PC-9 (cell line): ENCODE data around the gene PALLD. TPM values are rescaled to one million over a fixed set of nuclear protein-coding genes. Genes with fewer than 3 reads are reported as not detected.

Experiments used
- BruUV-seq: library from RNA; stranded (reverse); fragments of 400-500 nt; replicated peaks from 2 replicates; lab custom pipeline; 2021; lab: Mats Ljungman, UMichigan
- CTCF ChIA-PET: fragments of 300-600 bp; sonication (Branson Sonifier 250); formaldehyde crosslinking; loops from one replicate; lab custom pipeline; 2022; ENCODE audit warnings: antibody characterized with exemption; lab: Charles Lee
- POLR2A ChIA-PET: fragments of 300-600 bp; sonication (Branson Sonifier 250); formaldehyde crosslinking; loops from one replicate; lab custom pipeline; 2022; ENCODE audit warnings: antibody characterized with exemption; ENCODE audit not compliant: unreplicated experiment; lab: Charles Lee
- DNase-seq, 2 experiments: peaks; one replicate each; pipeline versions ENCODE4 v3.0.0 to v3.0.0-alpha.2; 2015 to 2022; ENCODE audit warnings: mixed read lengths in 1 of 2
- H2AFZ ChIP-seq: fragments of 200-600 bp; sonication (generic); 2 replicates; pipeline ENCODE4 v1.8.1; 2017; ENCODE audit warnings: antibody characterized with exemption
- H3F3A ChIP-seq: fragments of 200-600 bp; sonication (generic); 2 replicates; pipeline ENCODE4 v1.8.1; 2017; ENCODE audit warnings: antibody characterized with exemption, mild to moderate bottlenecking, low read depth; ENCODE audit not compliant: insufficient read depth
- H3K27ac ChIP-seq: fragments of 200-600 bp; sonication (generic); 2 replicates; pipeline ENCODE4 v1.6.1; 2016; ENCODE audit warnings: mixed run types
- H3K27me3 ChIP-seq: fragments of 200-600 bp; sonication (generic); 2 replicates; pipeline ENCODE4 v1.6.1; 2016; ENCODE audit warnings: low read depth, mixed run types; ENCODE audit not compliant: insufficient read depth
- H3K36me3 ChIP-seq: fragments of 200-600 bp; sonication (generic); 2 replicates; pipeline ENCODE4 v1.6.1; 2016; ENCODE audit warnings: low read depth, mixed run types
- H3K4me1 ChIP-seq: fragments of 200-600 bp; sonication (generic); replicated peaks from 2 replicates; pipeline ENCODE4 v1.6.1; 2016; ENCODE audit warnings: mixed run types; ENCODE audit not compliant: insufficient read depth
- H3K4me2 ChIP-seq: fragments of 200-600 bp; sonication (generic); 2 replicates; pipeline ENCODE4 v1.6.1; 2017; ENCODE audit warnings: mixed run types
- H3K4me3 ChIP-seq: fragments of 200-600 bp; sonication (generic); 2 replicates; pipeline ENCODE4 v1.6.1; 2016; ENCODE audit warnings: mixed run types
- H3K79me2 ChIP-seq: fragments of 200-600 bp; sonication (generic); 2 replicates; pipeline ENCODE4 v1.6.1; 2017; ENCODE audit warnings: low read depth, mixed run types
- H3K9me2 ChIP-seq: fragments of 200-600 bp; sonication (generic); 2 replicates; pipeline ENCODE4 v1.8.1; 2017; ENCODE audit warnings: mild to moderate bottlenecking; ENCODE audit not compliant: insufficient read depth
- H3K9me3 ChIP-seq: fragments of 200-600 bp; sonication (generic); 2 replicates; pipeline ENCODE4 v1.8.1; 2016; ENCODE audit warnings: low read depth; ENCODE audit not compliant: insufficient read depth
- H4K20me1 ChIP-seq: fragments of 200-600 bp; sonication (generic); 2 replicates; pipeline ENCODE4 v1.8.1; 2017; ENCODE audit not compliant: insufficient read depth
- EZH2 ChIP-seq: fragments of 200-600 bp; sonication (generic); IDR thresholded peaks from 2 replicates; pipeline ENCODE4 v1.8.0; 2017; ENCODE audit warnings: antibody characterized with exemption, low read depth
- intact Hi-C: fragments of 100-400 bp; cut with micrococcal nuclease; formaldehyde crosslinking; loops from one replicate; pipeline ENCODE4 v1.10.0; 2022; ENCODE audit not compliant: unreplicated experiment
- total RNA-seq: library from RNA; stranded (reverse); gene quantifications from 2 replicates; pipeline ENCODE4 v1.2.3, GENCODE V29; 2021
- TF ChIP-seq, protein P1 (sequence below): fragments of 200-600 bp; sonication (generic); conservative IDR thresholded peaks from 2 replicates; pipeline ENCODE4 v1.6.1; 2017; ENCODE audit warnings: mixed run types, antibody characterized with exemption, mild to moderate bottlenecking, moderate library complexity

Gene PALLD
- total RNA-seq, 1 experiment from 2014 or later, result 156 TPM

DNA sequence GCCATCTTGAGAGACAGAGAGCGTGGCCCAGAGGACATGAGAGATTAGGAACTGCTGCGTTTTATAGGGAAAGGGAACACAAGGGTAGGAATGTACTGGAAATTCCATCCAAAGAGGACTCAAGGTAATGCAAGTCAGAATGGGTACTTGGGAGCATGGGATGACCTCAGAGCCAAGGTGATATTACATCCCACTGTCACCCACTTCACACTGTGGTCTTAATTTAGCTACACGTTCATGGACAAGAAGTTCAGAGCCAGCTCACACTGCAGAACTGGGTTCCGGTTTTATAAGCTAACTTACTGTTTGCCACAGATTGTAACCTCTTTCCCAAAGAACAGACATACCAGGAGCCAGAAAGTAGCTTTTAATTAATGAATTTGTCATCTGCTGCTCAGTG is 268.5 kb downstream of the PALLD start:
- no peaks in the 10 kb centered on the region for H3K79me2 ChIP-seq
- H2AFZ ChIP-seq, result no peak overlapping the region
- no peaks in the 10 kb centered on the region for H3K36me3 ChIP-seq
- CTCF ChIA-PET, result no interaction called here
- no peak overlapping the region for H3K4me3 ChIP-seq
- POLR2A ChIA-PET, result interaction anchor here (0.6 kb wide), 1 partner anchor 83 kb away, joined by 8 read pairs; no protein-coding TSS in a partner anchor
- no peaks in the 10 kb centered on the region for H3K9me2 ChIP-seq
- no peak for TF ChIP-seq EZH2
- TF ChIP-seq, protein P1, sequence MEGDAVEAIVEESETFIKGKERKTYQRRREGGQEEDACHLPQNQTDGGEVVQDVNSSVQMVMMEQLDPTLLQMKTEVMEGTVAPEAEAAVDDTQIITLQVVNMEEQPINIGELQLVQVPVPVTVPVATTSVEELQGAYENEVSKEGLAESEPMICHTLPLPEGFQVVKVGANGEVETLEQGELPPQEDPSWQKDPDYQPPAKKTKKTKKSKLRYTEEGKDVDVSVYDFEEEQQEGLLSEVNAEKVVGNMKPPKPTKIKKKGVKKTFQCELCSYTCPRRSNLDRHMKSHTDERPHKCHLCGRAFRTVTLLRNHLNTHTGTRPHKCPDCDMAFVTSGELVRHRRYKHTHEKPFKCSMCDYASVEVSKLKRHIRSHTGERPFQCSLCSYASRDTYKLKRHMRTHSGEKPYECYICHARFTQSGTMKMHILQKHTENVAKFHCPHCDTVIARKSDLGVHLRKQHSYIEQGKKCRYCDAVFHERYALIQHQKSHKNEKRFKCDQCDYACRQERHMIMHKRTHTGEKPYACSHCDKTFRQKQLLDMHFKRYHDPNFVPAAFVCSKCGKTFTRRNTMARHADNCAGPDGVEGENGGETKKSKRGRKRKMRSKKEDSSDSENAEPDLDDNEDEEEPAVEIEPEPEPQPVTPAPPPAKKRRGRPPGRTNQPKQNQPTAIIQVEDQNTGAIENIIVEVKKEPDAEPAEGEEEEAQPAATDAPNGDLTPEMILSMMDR, result no peak
- H3K9me3 ChIP-seq, result no peaks in the 10 kb centered on the region
- no peaks in the 10 kb centered on the region for H3F3A ChIP-seq
- TSS peak; percentile 90 for BruUV-seq
- no peaks in the 10 kb centered on the region for H4K20me1 ChIP-seq
- no peaks in the 10 kb centered on the region for H3K27me3 ChIP-seq
- no peaks in the 10 kb centered on the region for H3K4me1 ChIP-seq
- intact Hi-C loops, result loop anchor here (1.0 to 5.0 kb wide), 3 partner anchors 46 to 283 kb away; partner anchors contain the start of gene DDX60L
- H3K27ac ChIP-seq, result no peak overlapping the region
- H3K4me2 ChIP-seq, result no peak overlapping the region
- DNase-seq, result no peak

DNA sequence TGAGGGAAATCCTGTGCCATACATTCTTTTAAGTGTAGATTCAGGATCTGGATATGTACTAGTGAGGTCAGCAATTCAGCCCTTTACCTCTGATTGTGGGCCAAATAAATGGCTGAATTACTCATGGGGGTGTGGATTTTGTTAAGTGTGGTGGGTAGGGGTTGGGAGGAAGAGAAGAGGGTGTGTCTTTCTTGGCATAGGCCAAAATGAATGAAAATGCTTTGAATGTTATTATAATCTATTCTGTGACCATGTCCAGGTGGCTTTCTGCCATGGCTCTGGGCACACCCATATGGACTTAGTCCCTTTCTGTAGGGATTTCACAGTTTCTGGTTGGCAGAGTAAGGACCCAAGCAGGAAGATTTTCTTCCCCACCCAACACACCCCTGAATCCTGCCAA is 268.9 kb downstream of the PALLD start:
- H3K4me2 ChIP-seq, result no peak overlapping the region
- H3K36me3 ChIP-seq, result no peaks in the 10 kb centered on the region
- no peaks in the 10 kb centered on the region for H3K79me2 ChIP-seq
- no peak overlapping the region for H3K4me3 ChIP-seq
- DNase-seq, result peak in 1 of 2 experiments; percentile 73
- ChIA-PET CTCF (no interaction called here), POLR2A (interaction anchor here (0.6 kb wide), 1 partner anchor 83 kb away, joined by 8 read pairs; no protein-coding TSS in a partner anchor)
- H3K27ac ChIP-seq, result no peak overlapping the region
- no peaks in the 10 kb centered on the region for H4K20me1 ChIP-seq
- no peaks in the 10 kb centered on the region for H3K9me3 ChIP-seq
- no peaks in the 10 kb centered on the region for H3F3A ChIP-seq
- TF ChIP-seq EZH2, result no peak
- TF ChIP-seq, protein P1, result no peak
- BruUV-seq, result no TSS peak
- intact Hi-C loops, result loop anchor here (1.0 to 5.0 kb wide), 6 partner anchors 19 to 283 kb away; partner anchors contain the start of gene DDX60L
- no peaks in the 10 kb centered on the region for H3K9me2 ChIP-seq
- H3K27me3 ChIP-seq, result no peaks in the 10 kb centered on the region
- no peak overlapping the region for H2AFZ ChIP-seq
- no peaks in the 10 kb centered on the region for H3K4me1 ChIP-seq

DNA sequence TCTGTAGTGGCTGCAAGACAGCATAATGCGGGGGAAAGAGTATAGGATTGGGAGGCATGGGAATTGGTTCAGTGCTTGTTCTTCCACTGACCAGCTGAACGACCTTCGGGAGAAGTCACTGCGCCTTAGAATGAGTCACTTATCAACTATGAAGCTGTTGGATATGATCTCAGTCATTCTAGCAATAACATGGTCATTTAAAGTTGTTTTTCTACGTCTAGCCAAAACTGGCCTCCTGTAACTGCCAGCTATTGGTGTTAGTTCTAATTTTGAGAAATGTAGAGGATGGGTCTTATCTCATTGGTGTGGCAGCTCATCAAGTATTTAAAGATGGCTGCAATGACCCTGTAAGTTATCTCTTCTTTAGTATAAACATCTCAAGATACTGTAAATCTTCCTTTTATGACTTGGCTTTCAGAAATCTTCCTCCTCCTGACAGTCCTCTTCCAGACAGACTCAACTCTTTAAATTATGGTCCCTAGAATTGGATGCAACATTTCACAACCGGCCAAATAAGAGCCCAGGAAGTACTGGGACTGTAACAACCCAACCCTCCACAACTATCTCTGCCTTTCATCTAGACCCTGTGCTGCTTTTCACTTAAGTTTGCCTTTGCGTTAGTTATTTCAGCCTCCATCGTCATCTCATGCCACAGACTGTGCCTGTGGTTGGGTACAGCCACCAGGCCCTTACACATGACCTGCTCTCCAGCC is 269.9 kb downstream of the PALLD start:
- intact Hi-C loops, result loop anchor here (1.0 to 5.0 kb wide), 5 partner anchors 18 to 284 kb away; partner anchors contain the start of gene DDX60L
- Histone ChIP-seq H3K4me2 (no peak overlapping the region), H4K20me1 (no peaks in the 10 kb centered on the region), H3K4me1 (no peaks in the 10 kb centered on the region), H3K9me3 (no peaks in the 10 kb centered on the region), H3K9me2 (no peaks in the 10 kb centered on the region), H3K79me2 (no peaks in the 10 kb centered on the region), H2AFZ (no peak overlapping the region), H3K27me3 (no peaks in the 10 kb centered on the region), H3K27ac (no peak overlapping the region), H3K36me3 (no peaks in the 10 kb centered on the region), H3F3A (no peaks in the 10 kb centered on the region), H3K4me3 (no peak overlapping the region)
- no peak for TF ChIP-seq EZH2
- TF ChIP-seq, protein P1, result no peak
- ChIA-PET CTCF (no interaction called here), POLR2A (interaction anchor here (0.7 kb wide), 1 partner anchor 50 kb away, joined by 4 read pairs; no protein-coding TSS in a partner anchor)
- BruUV-seq, result no TSS peak
- peak; percentile 39 to 44 for DNase-seq
